Tibial nerve (tissue), 4 donors: ENCODE measurements around the gene GUCA1C. TPM values are rescaled to one million over a fixed set of nuclear protein-coding genes. Genes with fewer than 3 reads are reported as not detected.

Source experiments
- DNase-seq, 2 donors: peaks; one replicate each; pipeline ENCODE4 v3.0.0-alpha.2; 2019; ENCODE audit warnings: low spot score in 2 of 2
- H3K27ac ChIP-seq, 4 donors: fragments of 200-600 bp; sonication (generic) in 3 of 4; one replicate each; pipeline ENCODE4 v1.5.1; 2017 to 2019; ENCODE audit warnings: mild to moderate bottlenecking in 1 of 4
- H3K27me3 ChIP-seq, 2 donors: fragments of 200-600 bp; sonication (generic) in 1 of 2; one replicate each; pipeline versions ENCODE4 v1.5.1 to v1.6.0; 2017 to 2019
- H3K36me3 ChIP-seq, 3 donors: fragments of 200-600 bp; sonication (generic); one replicate each; pipeline ENCODE4 v1.5.1; 2018 to 2019
- H3K4me1 ChIP-seq, 4 donors: fragments of 200-600 bp; sonication (generic) in 3 of 4; one replicate each; pipeline ENCODE4 v1.5.1; 2017 to 2019
- H3K4me3 ChIP-seq, 4 donors: fragments of 200-600 bp; sonication (generic) in 3 of 4; one replicate each; pipeline ENCODE4 v1.5.1; 2017 to 2019; ENCODE audit warnings: mild to moderate bottlenecking in 1 of 4, moderate library complexity in 1 of 4
- H3K9me3 ChIP-seq, 4 donors: fragments of 200-600 bp; sonication (generic) in 3 of 4; one replicate each; pipeline ENCODE4 v1.5.1; 2017 to 2019
- EP300 ChIP-seq, 2 donors: sonication (generic); formaldehyde crosslinking; IDR thresholded peaks; one replicate each; pipeline ENCODE4 v1.6.1; 2017; ENCODE audit warnings: antibody characterized with exemption in 2 of 2, mild to moderate bottlenecking in 1 of 2
- POLR2A ChIP-seq, 2 donors: fragments of 450-650 bp; IDR thresholded peaks; one replicate each; pipeline ENCODE4 v1.6.1; 2017; ENCODE audit warnings: antibody characterized with exemption in 2 of 2, mild to moderate bottlenecking in 2 of 2, moderate library complexity in 2 of 2
- WGBS, 2 donors: methylation state at CpG; one replicate each; pipeline ENCODE4 v1.1.5; 2018; 5-methylcytosine and 5-hydroxymethylcytosine counted together
- total RNA-seq, 4 donors: library from RNA; depleted of rRNA; stranded (reverse); fragments of >200 nt; gene quantifications; one replicate each; pipeline ENCODE4 v1.1.0, GENCODE V29; 2016
- TF ChIP-seq, protein P1 (sequence below), 5 experiments: fragments of 200-600 bp in 3 of 5; fragments of 450-650 bp in 2 of 5; sonication (generic) in 3 of 5; IDR thresholded peaks; one replicate each; pipeline ENCODE4 v1.5.1; 2016 to 2019; ENCODE audit warnings: antibody characterized with exemption in 5 of 5, mild to moderate bottlenecking in 3 of 5, moderate library complexity in 2 of 5

GUCA1C gene
- total RNA-seq, 4 donors from 2014 or later = not detected

DNA sequence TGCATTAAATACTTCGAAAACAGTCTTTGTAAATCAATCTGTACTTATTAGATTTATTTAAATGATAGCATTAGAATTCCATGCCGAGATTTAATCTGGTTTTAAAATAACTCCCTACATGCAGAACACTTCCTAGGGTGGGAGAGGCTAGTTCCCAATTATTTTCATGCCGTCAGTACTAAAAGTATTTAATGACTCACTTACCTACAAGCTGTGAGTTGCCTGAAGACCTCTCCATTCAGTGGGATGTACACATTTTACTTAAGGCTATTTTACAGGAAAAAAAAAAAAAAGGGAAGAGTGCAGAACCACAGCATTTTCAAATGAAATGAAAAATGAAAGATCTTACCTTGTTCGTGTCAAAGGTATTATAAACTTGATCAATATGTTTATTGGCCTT lies 469 bp downstream of the GUCA1C start:
- WGBS, 2 donors = 74 to 78% methylated on average over 4 of the region's 4 CpGs
- no peak for DNase-seq
- H3K27ac ChIP-seq = no peak overlapping the region
- no peak overlapping the region for H3K4me3 ChIP-seq
- H3K36me3 ChIP-seq = no peaks in the 10 kb centered on the region
- TF ChIP-seq POLR2A (IDR thresholded peaks at IDR 0.05) = no peak
- TF ChIP-seq, protein P1, sequence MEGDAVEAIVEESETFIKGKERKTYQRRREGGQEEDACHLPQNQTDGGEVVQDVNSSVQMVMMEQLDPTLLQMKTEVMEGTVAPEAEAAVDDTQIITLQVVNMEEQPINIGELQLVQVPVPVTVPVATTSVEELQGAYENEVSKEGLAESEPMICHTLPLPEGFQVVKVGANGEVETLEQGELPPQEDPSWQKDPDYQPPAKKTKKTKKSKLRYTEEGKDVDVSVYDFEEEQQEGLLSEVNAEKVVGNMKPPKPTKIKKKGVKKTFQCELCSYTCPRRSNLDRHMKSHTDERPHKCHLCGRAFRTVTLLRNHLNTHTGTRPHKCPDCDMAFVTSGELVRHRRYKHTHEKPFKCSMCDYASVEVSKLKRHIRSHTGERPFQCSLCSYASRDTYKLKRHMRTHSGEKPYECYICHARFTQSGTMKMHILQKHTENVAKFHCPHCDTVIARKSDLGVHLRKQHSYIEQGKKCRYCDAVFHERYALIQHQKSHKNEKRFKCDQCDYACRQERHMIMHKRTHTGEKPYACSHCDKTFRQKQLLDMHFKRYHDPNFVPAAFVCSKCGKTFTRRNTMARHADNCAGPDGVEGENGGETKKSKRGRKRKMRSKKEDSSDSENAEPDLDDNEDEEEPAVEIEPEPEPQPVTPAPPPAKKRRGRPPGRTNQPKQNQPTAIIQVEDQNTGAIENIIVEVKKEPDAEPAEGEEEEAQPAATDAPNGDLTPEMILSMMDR (IDR thresholded peaks at IDR 0.05) = no peak
- no peak for TF ChIP-seq EP300 (IDR thresholded peaks at IDR 0.05)
- H3K9me3 ChIP-seq = no peaks in the 10 kb centered on the region
- H3K27me3 ChIP-seq = no peaks in the 10 kb centered on the region
- H3K4me1 ChIP-seq = no peaks in the 10 kb centered on the region

DNA sequence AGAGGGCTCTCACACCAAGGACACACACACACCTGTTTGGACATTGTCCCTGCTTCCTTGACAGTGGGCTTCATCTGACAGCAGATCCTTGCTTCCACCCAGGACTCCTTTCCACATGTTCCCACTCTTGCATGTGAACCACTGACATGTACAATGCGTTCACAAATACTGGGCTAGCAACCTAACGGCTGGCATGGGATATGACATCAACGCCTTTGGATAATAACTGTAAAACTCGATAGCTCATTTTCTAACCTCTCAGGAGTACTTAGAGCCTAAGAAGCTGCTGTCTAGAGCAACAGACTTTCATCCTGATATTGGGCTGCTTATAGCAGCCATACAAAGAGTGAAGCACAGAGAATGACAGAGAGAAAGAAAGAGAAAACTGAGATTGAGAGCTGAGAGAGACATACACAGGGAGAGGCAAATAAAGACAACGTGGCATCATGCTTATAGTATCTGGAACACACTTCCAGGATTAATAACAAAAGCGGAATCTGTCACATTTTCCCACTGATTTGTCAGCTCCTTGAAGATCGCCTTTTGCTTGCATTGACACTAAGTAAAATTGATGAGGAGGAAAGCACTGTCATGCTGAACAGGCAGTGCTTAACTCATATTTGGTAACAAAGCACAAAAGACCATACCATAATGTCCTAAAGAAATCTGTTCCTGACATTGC lies 1.7 kb downstream of the GUCA1C start:
- H3K27me3 ChIP-seq = no peaks in the 10 kb centered on the region
- TF ChIP-seq EP300 (IDR thresholded peaks at IDR 0.05) (no peak), POLR2A (IDR thresholded peaks at IDR 0.05) (no peak)
- TF ChIP-seq, protein P1 (IDR thresholded peaks at IDR 0.05) = no peak

DNA sequence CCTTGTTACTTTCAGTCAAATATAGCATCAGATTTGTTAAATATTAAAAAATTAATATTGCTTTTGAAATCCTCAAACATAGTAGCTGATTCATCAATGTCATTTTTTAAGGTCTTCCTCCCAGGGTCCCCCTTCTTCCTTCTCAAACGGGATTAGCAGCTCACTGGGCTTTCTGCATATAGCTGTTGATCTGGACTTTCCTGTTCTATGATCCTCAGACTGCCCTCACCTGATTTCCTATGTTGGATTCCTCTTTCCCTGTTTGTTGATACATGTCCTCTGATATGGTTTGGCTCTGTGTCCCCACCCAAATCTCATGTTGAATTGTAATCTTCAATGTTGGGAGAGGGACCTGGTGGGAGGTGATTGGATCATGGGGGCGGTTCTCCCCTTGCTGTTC lies 5.8 kb downstream of the GUCA1C start:
- TF ChIP-seq, protein P1 (IDR thresholded peaks at IDR 0.05) = no peak
- no peak for TF ChIP-seq POLR2A (IDR thresholded peaks at IDR 0.05)
- no peak for TF ChIP-seq EP300 (IDR thresholded peaks at IDR 0.05)
- Histone ChIP-seq H3K36me3 (no peaks in the 10 kb centered on the region), H3K4me1 (no peaks in the 10 kb centered on the region), H3K27me3 (no peaks in the 10 kb centered on the region), H3K4me3 (no peak overlapping the region), H3K27ac (no peak overlapping the region), H3K9me3 (no peaks in the 10 kb centered on the region)
- DNase-seq = no peak
- WGBS, 2 donors = 65 to 75% methylated on average over 2 of the region's 2 CpGs

More for the DNA sequence above, 1.7 kb downstream of the GUCA1C start:
- H3K4me1 ChIP-seq = no peaks in the 10 kb centered on the region
- H3K9me3 ChIP-seq = no peaks in the 10 kb centered on the region
- 62 to 63% methylated on average over 7 of the region's 7 CpGs for WGBS, 2 donors
- no peak overlapping the region for H3K27ac ChIP-seq
- no peaks in the 10 kb centered on the region for H3K36me3 ChIP-seq
- no peak overlapping the region for H3K4me3 ChIP-seq
- no peak for DNase-seq

DNA sequence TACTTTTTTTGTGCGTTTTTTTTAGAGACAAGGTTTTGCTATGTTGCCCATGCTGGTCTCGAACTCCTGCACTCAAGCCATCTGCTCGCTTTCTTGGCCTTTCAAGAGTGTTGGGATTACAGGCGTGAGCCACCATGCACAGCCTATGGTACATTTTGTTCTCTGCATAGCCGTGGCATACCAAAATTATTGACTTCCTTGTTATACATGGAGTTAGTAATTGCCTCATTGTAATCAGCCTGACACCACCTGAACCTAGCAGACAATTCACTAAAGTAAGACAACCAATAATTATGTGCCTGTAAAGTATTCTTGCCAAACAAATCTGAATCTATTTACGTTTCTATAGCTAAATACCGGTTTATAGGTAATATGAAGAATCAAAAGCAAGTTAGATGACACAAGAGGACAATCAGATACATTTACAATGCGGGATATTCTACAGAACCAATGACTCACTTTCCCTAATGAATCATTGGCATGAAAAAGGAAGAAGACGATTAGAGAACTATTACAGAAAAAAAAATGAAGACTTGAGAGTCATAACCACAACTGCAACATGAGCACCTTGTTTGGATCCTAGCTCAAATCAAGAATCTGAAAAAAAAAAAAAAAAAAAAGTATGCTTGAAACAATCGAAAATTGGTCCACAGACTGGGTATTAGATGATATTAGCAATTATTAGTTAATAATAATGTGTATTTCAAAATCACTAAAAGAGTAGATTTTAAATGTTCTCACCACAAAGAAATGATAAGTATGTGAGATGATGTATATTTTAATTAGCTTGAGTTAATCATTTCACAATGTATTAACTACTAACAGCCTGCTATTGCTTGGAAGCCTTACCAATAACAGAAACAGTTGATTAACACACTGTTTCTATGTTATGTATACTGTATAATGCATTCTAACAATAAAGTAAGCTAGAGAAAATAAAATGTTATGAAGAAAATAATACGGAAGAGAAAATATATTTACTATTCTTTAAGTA lies 7.1 kb downstream of the GUCA1C start:
- 77 to 84% methylated on average over 11 of the region's 11 CpGs for WGBS, 2 donors
- TF ChIP-seq EP300 (IDR thresholded peaks at IDR 0.05) = no peak
- TF ChIP-seq POLR2A (IDR thresholded peaks at IDR 0.05) = no peak
- TF ChIP-seq, protein P1 (IDR thresholded peaks at IDR 0.05) = no peak

More for the DNA sequence above, 7.1 kb downstream of the GUCA1C start:
- Histone ChIP-seq H3K9me3 (no peaks in the 10 kb centered on the region), H3K27ac (no peak overlapping the region), H3K36me3 (no peaks in the 10 kb centered on the region), H3K4me1 (no peaks in the 10 kb centered on the region), H3K4me3 (no peak overlapping the region), H3K27me3 (no peaks in the 10 kb centered on the region)
- DNase-seq = no peak
